Measurements from ENCODE around the gene C2CD4C.
"Not testable (repeated sequence)": the region's sequence is repeated elsewhere in the genome, so short reads cannot be mapped to it uniquely, and the experiment has no call there.

The C2CD4C gene

GRCh38 chr19:413756-414420 lies 4.9 kb upstream of the C2CD4C start:
- no peak for DNase-seq (ENCODE audit: low read depth in 2 of 2)

GRCh38 chr19:412356-413355 lies 3.7 kb upstream of the C2CD4C start:
- DNase-seq (ENCODE audit: low read depth in 2 of 2), result no peak

- DNase-seq (ENCODE audit: low read depth in 2 of 2), result no peak
Observed at GRCh38 chr19:411723-412355, 2.9 kb upstream of the C2CD4C start.

GRCh38 chr19:411121-411722 lies 2.3 kb upstream of the C2CD4C start:
- DNase-seq (ENCODE audit: low read depth in 2 of 2), result not testable (repeated sequence)

- no peak for DNase-seq (ENCODE audit: low read depth in 2 of 2)
Observed at GRCh38 chr19:410243-410781, 1.4 kb upstream of the C2CD4C start.

GRCh38 chr19:409516-410242 lies 732 bp upstream of the C2CD4C start:
- no peak for DNase-seq (ENCODE audit: low read depth in 2 of 2)

GRCh38 chr19:408441-408901 lies 476 bp downstream of the C2CD4C start:
- DNase-seq (ENCODE audit: low read depth in 2 of 2), result no peak

- DNase-seq (ENCODE audit: low read depth in 2 of 2), result no peak
Observed at GRCh38 chr19:407511-408440, 1.2 kb downstream of the C2CD4C start.

- DNase-seq (ENCODE audit: low read depth in 2 of 2), result no peak
Observed at GRCh38 chr19:406971-407510, 1.9 kb downstream of the C2CD4C start.

- no peak for DNase-seq (ENCODE audit: low read depth in 2 of 2)
Observed at GRCh38 chr19:406135-406781, 2.7 kb downstream of the C2CD4C start.

GRCh38 chr19:405121-405965 lies 3.6 kb downstream of the C2CD4C start:
- DNase-seq (ENCODE audit: low read depth in 2 of 2), result no peak

- no peak for DNase-seq (ENCODE audit: low read depth in 2 of 2)
Observed at GRCh38 chr19:403221-404027, 5.5 kb downstream of the C2CD4C start.

- DNase-seq (ENCODE audit: low read depth in 2 of 2), result no peak
Observed at GRCh38 chr19:402786-403185, 6.2 kb downstream of the C2CD4C start.

- no peak for DNase-seq (ENCODE audit: low read depth in 2 of 2)
Observed at GRCh38 chr19:401866-402511, 7.0 kb downstream of the C2CD4C start.

- DNase-seq (ENCODE audit: low read depth in 2 of 2), result no peak
Observed at GRCh38 chr19:400976-401865, 7.7 kb downstream of the C2CD4C start.

- DNase-seq (ENCODE audit: low read depth in 2 of 2), result no peak
Observed at GRCh38 chr19:399370-399769, 9.6 kb downstream of the C2CD4C start.
